Endothelial cell (in vitro differentiated cells): ENCODE results near the gene SNCG. TPM values are rescaled to one million over a fixed set of nuclear protein-coding genes. Genes with fewer than 3 reads are reported as not detected.

Experiments
- DNase-seq: peaks from one replicate; pipeline ENCODE4 v3.0.0; 2021; ENCODE audit warnings: low spot score
- H3K27ac Mint-ChIP-seq: one replicate; pipeline ENCODE4 v1.8.0; 2021; ENCODE audit warnings: mixed read lengths, inconsistent platforms; ENCODE audit not compliant: unreplicated experiment
- H3K27me3 Mint-ChIP-seq: one replicate; pipeline ENCODE4 v1.8.0; 2021; ENCODE audit warnings: mild to moderate bottlenecking, moderate library complexity, mixed read lengths, inconsistent platforms; ENCODE audit not compliant: unreplicated experiment
- H3K36me3 Mint-ChIP-seq: one replicate; pipeline ENCODE4 v1.8.0; 2021; ENCODE audit warnings: mild to moderate bottlenecking, low read depth, mixed read lengths, inconsistent platforms; ENCODE audit not compliant: unreplicated experiment
- H3K4me1 Mint-ChIP-seq: one replicate; pipeline ENCODE4 v1.8.0; 2021; ENCODE audit warnings: mild to moderate bottlenecking, mixed read lengths, inconsistent platforms; ENCODE audit not compliant: unreplicated experiment
- H3K4me3 Mint-ChIP-seq: one replicate; pipeline ENCODE4 v1.8.0; 2021; ENCODE audit warnings: mild to moderate bottlenecking, mixed read lengths, inconsistent platforms; ENCODE audit not compliant: unreplicated experiment
- H3K9me3 Mint-ChIP-seq: one replicate; pipeline ENCODE4 v1.8.0; 2021; ENCODE audit warnings: mixed read lengths, inconsistent platforms; ENCODE audit not compliant: unreplicated experiment
- CTCF ChIP-seq: fragments of 200-600 bp; sonication (generic); IDR thresholded peaks from one replicate; pipeline ENCODE4 v1.5.0; 2021; ENCODE audit warnings: antibody characterized with exemption; ENCODE audit not compliant: unreplicated experiment
- total RNA-seq: library from RNA; stranded (reverse); fragmentation: NEBNext Ultra II Directional; extraction: Animal tissue kit (Norgen Biotek cat#: 25700); gene quantifications from one replicate; pipeline ENCODE4 v1.2.1, GENCODE V29; 2021; ENCODE audit not compliant: unreplicated experiment

Gene SNCG
- total RNA-seq, 1 donor from 2014 or later, result 52.9 TPM

- no peak overlapping the region for H3K27ac Mint-ChIP-seq
These were observed 5.9 kb downstream of the SNCG start for GRCh38 chr10:86964061-86964846.

GRCh38 chr10:86964847-86965190 lies 6.4 kb downstream of the SNCG start:
- peaks cover 35% of the 10 kb centered on the region for H3K4me1 Mint-ChIP-seq
- H3K36me3 Mint-ChIP-seq, result peaks cover 4% of the 10 kb centered on the region
- H3K27ac Mint-ChIP-seq, result peak overlapping the region; percentile 2
- no peak overlapping the region for H3K4me3 Mint-ChIP-seq
- no peak for TF ChIP-seq CTCF
- DNase-seq, result no peak
- no peaks in the 10 kb centered on the region for H3K9me3 Mint-ChIP-seq
- peaks cover 7% of the 10 kb centered on the region for H3K27me3 Mint-ChIP-seq

More at GRCh38 chr10:86964061-86964846, 5.9 kb downstream of the SNCG start:
- Mint-ChIP-seq H3K36me3 (peaks cover 4% of the 10 kb centered on the region), H3K9me3 (no peaks in the 10 kb centered on the region), H3K27me3 (peaks cover 10% of the 10 kb centered on the region), H3K4me1 (peaks cover 33% of the 10 kb centered on the region), H3K4me3 (no peak overlapping the region)
- DNase-seq, result no peak
- TF ChIP-seq CTCF, result no peak

GRCh38 chr10:86965986-86966654 lies 7.7 kb downstream of the SNCG start:
- peaks cover 4% of the 10 kb centered on the region for H3K36me3 Mint-ChIP-seq
- H3K9me3 Mint-ChIP-seq, result no peaks in the 10 kb centered on the region
- peak overlapping the region; percentile 71 for H3K27ac Mint-ChIP-seq
- DNase-seq, result no peak
- peaks cover 40% of the 10 kb centered on the region for H3K4me1 Mint-ChIP-seq
- H3K4me3 Mint-ChIP-seq, result no peak overlapping the region
- TF ChIP-seq CTCF, result no peak
- H3K27me3 Mint-ChIP-seq, result peaks cover 7% of the 10 kb centered on the region

GRCh38 chr10:86967481-86967941 lies 9.1 kb downstream of the SNCG start:
- H3K9me3 Mint-ChIP-seq, result no peaks in the 10 kb centered on the region
- peaks cover 9% of the 10 kb centered on the region for H3K27me3 Mint-ChIP-seq
- no peak for TF ChIP-seq CTCF
- H3K27ac Mint-ChIP-seq, result peak overlapping the region; percentile 5
- DNase-seq, result no peak
- no peak overlapping the region for H3K4me3 Mint-ChIP-seq
- peaks cover 4% of the 10 kb centered on the region for H3K36me3 Mint-ChIP-seq
- H3K4me1 Mint-ChIP-seq, result peaks cover 44% of the 10 kb centered on the region
